AG04450 (cell line): ENCODE data around the gene TEP1. TPM values are rescaled to one million over a fixed set of nuclear protein-coding genes. Genes with fewer than 3 reads are reported as not detected.

Source experiments
- CTCF ChIA-PET: fragments of 300-600, 350-600 bp; formaldehyde crosslinking; extraction: SDS; loops from one replicate; lab custom pipeline; 2022; ENCODE audit warnings: antibody characterized with exemption, inconsistent platforms; lab: Charles Lee
- POLR2A ChIA-PET: fragments of 350-600 bp; formaldehyde crosslinking; extraction: SDS; loops from one replicate; lab custom pipeline; 2021; ENCODE audit warnings: antibody characterized with exemption, inconsistent platforms; lab: Yijun Ruan, JAX
- DNase-seq: peaks from one replicate; pipeline ENCODE4 v3.0.0-alpha.2; 2011; ENCODE audit warnings: low read depth, low spot score
- H3K27ac ChIP-seq: one replicate; pipeline ENCODE4 v1.5.1; 2012; ENCODE audit warnings: low read depth, low read length, control low read depth
- H3K27me3 ChIP-seq: one replicate; pipeline ENCODE4 v1.6.0; 2012; ENCODE audit warnings: low read length; ENCODE audit not compliant: control insufficient read depth, insufficient read depth
- H3K4me3 ChIP-seq: 2 replicates; pipeline ENCODE4 v1.5.1; 2011; ENCODE audit warnings: mild to moderate bottlenecking, low read depth, low read length, control low read depth
- H3K9me3 ChIP-seq: 2 replicates; pipeline ENCODE4 v1.5.1; 2012; ENCODE audit warnings: low read length; ENCODE audit not compliant: control insufficient read depth, insufficient read depth
- CTCF ChIP-seq: IDR thresholded peaks from 2 replicates; pipeline ENCODE4 v1.5.1; 2011; ENCODE audit warnings: low read depth, low read length, control low read depth, inconsistent platforms
- polyA plus RNA-seq: library from polyadenylated mRNA; depleted of rRNA; stranded (reverse); fragments of >200 nt; gene quantifications from 2 replicates; pipeline ENCODE4 v1.2.3, GENCODE V29; 2011

The TEP1 gene
- polyA plus RNA-seq, 1 experiment: 18.8 TPM

GRCh38 chr14:20424851-20425250, 11.6 kb upstream of the TEP1 start:
- no peak for TF ChIP-seq CTCF
- POLR2A ChIA-PET: no interaction called here
- no peak overlapping the region for H3K4me3 ChIP-seq
- no peak for DNase-seq
- H3K9me3 ChIP-seq: no peaks in the 10 kb centered on the region; the same call in 1 of the 2 replicates
- no peaks in the 10 kb centered on the region for H3K27me3 ChIP-seq
- no peak overlapping the region for H3K27ac ChIP-seq
- CTCF ChIA-PET: interaction anchor here (3.9 kb wide), 1 partner anchor 10 kb away, joined by 45 read pairs; no protein-coding TSS in a partner anchor

GRCh38 chr14:20422886-20423285, 9.6 kb upstream of the TEP1 start:
- H3K9me3 ChIP-seq: no peaks in the 10 kb centered on the region
- H3K4me3 ChIP-seq: no peak overlapping the region
- CTCF ChIA-PET: no interaction called here
- H3K27ac ChIP-seq: no peak overlapping the region
- H3K27me3 ChIP-seq: no peaks in the 10 kb centered on the region
- no peak for DNase-seq
- POLR2A ChIA-PET: interaction anchor here (1.0 kb wide), 1 partner anchor 32 kb away, joined by 3 read pairs; the partner anchor contains the start of genes APEX1 and OSGEP
- TF ChIP-seq CTCF: no peak

GRCh38 chr14:20421267-20421666, 8.0 kb upstream of the TEP1 start:
- POLR2A ChIA-PET: interaction anchor here (1.1 kb wide), 1 partner anchor 78 kb away, joined by 3 read pairs; the partner anchor contains the start of gene PARP2
- no peak for TF ChIP-seq CTCF
- H3K4me3 ChIP-seq: no peak overlapping the region
- no peak for DNase-seq
- no peaks in the 10 kb centered on the region for H3K9me3 ChIP-seq
- H3K27ac ChIP-seq: no peak overlapping the region
- H3K27me3 ChIP-seq: no peaks in the 10 kb centered on the region
- CTCF ChIA-PET: interaction anchor here (0.6 to 1.5 kb wide), 3 partner anchors 13 to 276 kb away, joined by 3 to 7 read pairs (median 5); no protein-coding TSS in a partner anchor

GRCh38 chr14:20419419-20419818, 6.1 kb upstream of the TEP1 start:
- CTCF ChIA-PET: no interaction called here
- TF ChIP-seq CTCF: no peak

GRCh38 chr14:20418501-20418909, 5.2 kb upstream of the TEP1 start:
- TF ChIP-seq CTCF: no peak
- POLR2A ChIA-PET: no interaction called here
- Histone ChIP-seq H3K27me3 (no peaks in the 10 kb centered on the region), H3K9me3 (no peaks in the 10 kb centered on the region; the same call in 1 of the 2 replicates), H3K4me3 (no peak overlapping the region), H3K27ac (no peak overlapping the region)
- CTCF ChIA-PET: no interaction called here
- no peak for DNase-seq

More at GRCh38 chr14:20419419-20419818, 6.1 kb upstream of the TEP1 start:
- Histone ChIP-seq H3K27me3 (no peaks in the 10 kb centered on the region), H3K4me3 (no peak overlapping the region), H3K27ac (no peak overlapping the region), H3K9me3 (no peaks in the 10 kb centered on the region)
- POLR2A ChIA-PET: no interaction called here
- DNase-seq: no peak
